Right ventricle myocardium superior (tissue), 1 donor: Measurements from ENCODE around the gene SEC16A. TPM values are rescaled to one million over a fixed set of nuclear protein-coding genes. Genes with fewer than 3 reads are reported as not detected.

Source experiments
- ATAC-seq: fragments of 200-7000 bp; cut with Tn5 transposase; one replicate; pipeline ENCODE4 v1.9.1; 2020; ENCODE audit warnings: mild to moderate bottlenecking; ENCODE audit not compliant: poor library complexity
- DNase-seq: peaks from one replicate; pipeline ENCODE4 v3.0.0-alpha.2; 2020
- intact Hi-C: fragments of 100-400 bp; cut with DNase I; formaldehyde crosslinking; loops from one replicate; pipeline ENCODE4 v1.11.2; 2022
- microRNA-seq: library from miRNA; unstranded; fragments of <30 nt; microRNA quantifications from one replicate; pipeline ENCODE4 v1.2.0, GENCODE V29; 2020
- total RNA-seq: library from RNA; stranded (reverse); fragmentation: NEBNext Ultra II Directional; extraction: Animal tissue kit (Norgen Biotek cat#: 25700); gene quantifications from one replicate; pipeline ENCODE4 v1.2.1, GENCODE V29; 2021
- donor health status: DM: no; HTN: yes; CAD: no; lungs with severe emphysema.

SEC16A gene
- total RNA-seq, 1 donor from 2014 or later = 21.4 TPM

DNA sequence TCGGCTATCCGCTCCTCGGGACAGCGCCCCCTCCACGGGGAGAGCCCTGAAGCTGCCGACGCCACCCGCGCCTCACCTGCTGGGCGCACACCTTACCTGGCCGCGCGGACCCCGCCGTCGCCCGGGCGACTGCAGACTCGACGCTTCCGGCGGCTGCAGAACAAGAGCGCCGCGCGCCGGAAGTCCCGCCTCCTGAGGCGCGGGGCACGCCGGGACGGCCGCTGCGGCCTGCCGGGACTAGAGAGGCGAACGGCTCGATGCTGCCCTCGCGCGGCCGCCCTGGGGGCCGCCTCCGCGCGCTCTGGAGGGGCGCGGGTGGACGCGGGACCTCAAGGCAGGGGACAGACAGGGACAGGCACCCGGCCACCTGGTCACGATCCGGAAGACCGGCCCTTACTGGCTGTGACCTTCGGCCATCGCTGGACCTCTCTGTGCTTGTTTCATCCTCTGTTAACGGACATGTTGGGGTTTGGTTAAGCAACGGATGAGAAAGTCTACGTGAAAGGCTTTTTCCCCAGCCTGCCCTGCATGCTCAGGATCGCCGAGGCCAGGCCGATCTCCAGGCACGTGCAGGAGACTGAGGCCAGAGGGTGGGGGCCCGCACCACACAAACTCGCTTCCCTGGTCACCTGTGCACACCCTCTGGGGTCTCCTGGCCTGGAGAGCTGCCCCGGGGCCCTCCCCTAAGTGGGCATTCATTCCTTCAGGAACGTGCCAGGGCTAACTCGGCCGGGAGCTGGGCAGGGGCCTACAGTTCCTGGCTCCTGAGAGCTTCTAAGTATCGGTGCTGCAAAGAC, 82.6 kb downstream of the SEC16A start, which contains the start of gene SNAPC4:
Gene SNAPC4 (minus strand): TSS at position 133 of the 797 bp plus-strand sequence. CDS start 1,742 bp downstream, outside the sequence.
- ATAC-seq = peak; percentile 97
- peak; percentile 94 for DNase-seq
- intact Hi-C loops = no loop called here

GRCh38 chr9:136399176-136400037, 83.4 kb downstream of the SEC16A start:
- DNase-seq (no peak), ATAC-seq (peak; percentile 3)
- intact Hi-C loops = no loop called here

- intact Hi-C loops = no loop called here
These were observed 84.6 kb downstream of the SEC16A start for GRCh38 chr9:136398286-136398685.

GRCh38 chr9:136397643-136398042, 85.2 kb downstream of the SEC16A start:
- no peak for DNase-seq

More at GRCh38 chr9:136398286-136398685, 84.6 kb downstream of the SEC16A start:
- DNase-seq = no peak
- no peak for ATAC-seq

GRCh38 chr9:136396219-136396515, 86.7 kb downstream of the SEC16A start:
- intact Hi-C loops = no loop called here
- DNase-seq (no peak), ATAC-seq (no peak)

More at GRCh38 chr9:136397643-136398042, 85.2 kb downstream of the SEC16A start:
- intact Hi-C loops = no loop called here
- no peak for ATAC-seq

DNA sequence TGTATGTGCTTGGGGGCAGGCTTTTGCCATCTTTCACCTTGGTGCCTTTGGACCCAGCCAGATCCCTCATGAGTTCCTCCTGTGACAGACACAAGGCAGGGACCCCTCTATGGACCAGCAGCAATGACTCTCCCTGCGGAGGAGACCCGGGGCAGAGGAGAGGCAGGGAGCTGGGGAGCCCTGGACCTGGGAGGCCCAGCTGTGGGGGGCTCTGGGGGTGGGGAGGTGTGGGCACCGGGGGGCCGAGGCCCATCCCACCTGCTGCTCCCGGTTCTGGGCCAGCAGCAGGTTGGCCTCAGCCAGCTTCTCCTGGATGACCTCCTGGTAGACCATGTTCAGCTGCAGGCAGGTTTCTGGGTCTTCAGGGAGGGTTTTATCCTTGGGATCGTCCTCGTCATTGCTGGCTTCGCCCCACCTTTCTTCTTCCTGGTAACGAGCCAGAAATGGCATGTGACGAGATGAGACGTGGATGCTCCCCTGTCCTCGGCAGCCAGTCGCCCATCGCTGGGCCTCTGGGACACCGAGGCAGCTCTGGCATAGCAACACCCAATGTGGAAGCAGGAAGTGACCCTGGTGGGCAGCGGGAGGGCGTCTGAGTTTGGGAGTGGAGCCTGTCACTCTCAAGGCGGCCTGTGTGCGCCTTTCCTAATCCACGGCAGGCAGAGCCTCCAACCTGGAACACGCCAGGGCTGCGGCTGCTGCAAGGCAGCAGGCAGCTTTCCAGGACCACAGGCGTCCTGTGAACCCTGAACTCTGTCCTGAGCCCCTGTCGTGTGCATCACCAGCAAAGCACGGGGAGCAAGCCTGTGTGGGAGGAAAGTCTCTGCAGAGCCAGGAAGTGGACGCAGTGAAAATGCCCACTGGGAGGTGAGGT, 87.3 kb downstream of the SEC16A start:
- no peak for ATAC-seq
- no peak for DNase-seq
- intact Hi-C loops = no loop called here

- DNase-seq (no peak), ATAC-seq (no peak)
- intact Hi-C loops = no loop called here
These were observed 87.9 kb downstream of the SEC16A start for GRCh38 chr9:136395020-136395340.

DNA sequence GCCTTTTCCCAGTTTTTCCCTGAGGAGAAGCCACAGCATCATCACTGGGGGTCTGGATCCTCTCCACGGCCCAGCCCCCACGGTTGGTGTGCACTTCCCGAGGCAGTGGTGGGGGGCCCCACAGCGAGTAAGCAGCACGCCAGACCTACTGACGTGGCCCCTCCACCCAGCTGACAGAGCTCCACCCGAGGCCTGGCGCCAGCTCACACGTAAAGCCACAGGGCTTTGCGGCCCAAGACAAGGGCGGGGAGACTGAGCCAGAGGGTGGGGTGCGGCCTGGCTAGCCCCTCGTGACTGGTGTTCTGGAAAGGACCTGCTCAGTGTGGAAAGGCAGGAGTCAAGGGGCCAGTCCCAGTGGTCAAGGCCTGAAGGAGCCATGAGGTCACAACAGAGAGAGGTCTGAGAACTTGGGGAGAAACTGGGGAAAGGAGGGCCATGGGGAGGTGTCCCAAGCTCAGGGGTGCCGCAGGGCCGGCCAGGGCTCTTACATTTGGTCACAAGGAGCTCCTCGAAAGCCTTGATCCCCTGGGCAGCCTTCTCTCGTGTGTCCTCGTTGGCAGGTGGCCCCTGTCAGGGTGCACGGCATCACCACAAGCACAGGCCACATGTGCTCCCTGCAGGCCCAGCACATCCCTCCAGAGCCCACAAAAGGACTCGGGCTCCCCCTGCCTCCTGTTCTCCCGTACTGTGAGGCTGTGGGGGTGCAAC, 88.4 kb downstream of the SEC16A start:
- no peak for ATAC-seq
- intact Hi-C loops = no loop called here
- DNase-seq = peak; percentile 61

DNA sequence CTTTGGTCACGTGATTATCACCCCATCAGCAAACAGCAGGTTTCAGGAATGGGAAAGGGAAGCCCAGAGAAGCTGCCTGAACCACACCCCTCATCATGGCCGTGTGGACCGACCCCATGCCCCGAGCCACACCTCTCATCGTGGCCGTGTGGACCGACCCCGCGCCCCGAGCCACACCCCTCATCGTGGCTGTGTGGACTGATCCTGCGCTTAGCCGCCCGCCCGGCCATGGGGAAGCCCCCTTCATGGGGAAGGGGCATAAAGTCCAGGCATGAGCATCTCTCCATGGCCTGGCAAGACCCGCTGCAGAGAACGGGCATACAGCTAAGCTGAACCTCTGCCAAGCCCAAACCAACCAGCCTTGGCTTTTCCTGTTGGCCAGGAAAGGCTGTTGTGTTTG, 89.3 kb downstream of the SEC16A start:
- DNase-seq (no peak), ATAC-seq (no peak)
- intact Hi-C loops = no loop called here

GRCh38 chr9:136392538-136393449, 90.0 kb downstream of the SEC16A start:
- no peak for DNase-seq
- no peak for ATAC-seq
- intact Hi-C loops = no loop called here

DNA sequence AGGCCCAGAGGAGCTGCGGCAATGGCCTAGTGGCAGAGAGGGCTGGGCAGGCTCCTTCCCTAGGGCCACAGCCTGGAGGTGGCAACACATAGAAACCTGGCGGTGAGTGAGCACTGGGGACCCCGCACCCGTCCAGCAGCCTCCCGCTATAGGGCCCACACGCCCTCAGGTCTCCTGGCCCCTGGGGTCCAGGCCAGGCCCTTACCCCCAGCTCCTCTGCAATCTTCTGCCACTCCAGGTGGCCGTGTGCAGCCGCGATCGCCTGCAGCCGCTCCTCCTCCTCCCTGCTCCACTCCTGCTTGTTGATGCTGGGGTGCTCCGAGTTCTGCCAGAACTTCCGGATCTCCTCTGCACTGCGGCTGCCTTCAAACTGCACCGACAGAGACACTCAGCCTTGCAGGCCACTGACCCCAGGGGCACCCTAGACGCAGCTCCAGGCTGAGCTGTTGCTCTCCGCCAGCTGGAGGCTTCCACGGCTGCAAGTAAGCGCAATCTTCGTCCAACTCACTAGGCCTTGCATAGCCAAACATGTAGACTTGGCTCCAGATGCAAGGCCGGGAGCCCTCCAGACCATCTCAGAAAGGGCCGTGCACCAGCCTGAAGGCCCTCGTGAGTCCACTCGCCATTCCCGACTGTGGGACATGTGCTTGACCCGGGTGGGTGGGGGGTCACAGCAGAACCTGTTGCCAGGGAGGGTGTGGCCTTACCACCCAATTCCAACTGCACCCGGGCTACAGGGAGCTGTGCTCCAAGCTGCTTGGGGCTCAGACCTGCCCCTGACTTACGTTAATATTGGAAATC, 90.9 kb downstream of the SEC16A start:
- intact Hi-C loops = no loop called here
- ATAC-seq = no peak
- no peak for DNase-seq

Small RNA genes lying within 50 kb of the gene (microRNA-seq; reads per million reads assigned to microRNA genes)
- gene MIR4673 = not detected

Other genes with a start within 250 kb of the SEC16A start
- gene QSOX2, start 237.2 kb downstream of the SEC16A start, total RNA-seq = 7.7 TPM
- gene CCDC187, start 178.9 kb downstream of the SEC16A start, total RNA-seq = not detected
- 50.3 TPM for gene GPSM1, start 155.5 kb downstream of the SEC16A start, total RNA-seq
- gene DNLZ, start 119.3 kb downstream of the SEC16A start, total RNA-seq = 39.9 TPM
- gene CARD9, start 109.4 kb downstream of the SEC16A start, total RNA-seq = 0.78 TPM
- 3.3 TPM for gene SNAPC4, start 82.9 kb downstream of the SEC16A start, total RNA-seq
- 23.3 TPM for gene ENTR1, start 72.4 kb downstream of the SEC16A start, total RNA-seq
- 80.2 TPM for gene PMPCA, start 72.4 kb downstream of the SEC16A start, total RNA-seq
- 10.5 TPM for gene INPP5E, start 43.2 kb downstream of the SEC16A start, total RNA-seq
- 16.8 TPM for gene NOTCH1, start 63.0 kb upstream of the SEC16A start, total RNA-seq
- 61.5 TPM for gene EGFL7, start 179.9 kb upstream of the SEC16A start, total RNA-seq
- gene AGPAT2, start 204.4 kb upstream of the SEC16A start, total RNA-seq = 48.6 TPM
- gene DIPK1B, start 229.5 kb upstream of the SEC16A start, total RNA-seq = 15.1 TPM